GM12874 (cell line): ENCODE data around the gene ACAP2.

Source experiments
- TF ChIP-seq, protein P1 (sequence below): IDR thresholded peaks from 2 replicates; pipeline ENCODE4 v1.5.1; 2011; ENCODE audit warnings: low read depth, mild to moderate bottlenecking, control low read depth, low read length, moderate library complexity; ENCODE audit not compliant: insufficient read depth

ACAP2 gene

GRCh38 chr3:195254454-195255175 is 188.2 kb downstream of the ACAP2 start:
- TF ChIP-seq, protein P1, sequence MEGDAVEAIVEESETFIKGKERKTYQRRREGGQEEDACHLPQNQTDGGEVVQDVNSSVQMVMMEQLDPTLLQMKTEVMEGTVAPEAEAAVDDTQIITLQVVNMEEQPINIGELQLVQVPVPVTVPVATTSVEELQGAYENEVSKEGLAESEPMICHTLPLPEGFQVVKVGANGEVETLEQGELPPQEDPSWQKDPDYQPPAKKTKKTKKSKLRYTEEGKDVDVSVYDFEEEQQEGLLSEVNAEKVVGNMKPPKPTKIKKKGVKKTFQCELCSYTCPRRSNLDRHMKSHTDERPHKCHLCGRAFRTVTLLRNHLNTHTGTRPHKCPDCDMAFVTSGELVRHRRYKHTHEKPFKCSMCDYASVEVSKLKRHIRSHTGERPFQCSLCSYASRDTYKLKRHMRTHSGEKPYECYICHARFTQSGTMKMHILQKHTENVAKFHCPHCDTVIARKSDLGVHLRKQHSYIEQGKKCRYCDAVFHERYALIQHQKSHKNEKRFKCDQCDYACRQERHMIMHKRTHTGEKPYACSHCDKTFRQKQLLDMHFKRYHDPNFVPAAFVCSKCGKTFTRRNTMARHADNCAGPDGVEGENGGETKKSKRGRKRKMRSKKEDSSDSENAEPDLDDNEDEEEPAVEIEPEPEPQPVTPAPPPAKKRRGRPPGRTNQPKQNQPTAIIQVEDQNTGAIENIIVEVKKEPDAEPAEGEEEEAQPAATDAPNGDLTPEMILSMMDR, result no peak

DNA sequence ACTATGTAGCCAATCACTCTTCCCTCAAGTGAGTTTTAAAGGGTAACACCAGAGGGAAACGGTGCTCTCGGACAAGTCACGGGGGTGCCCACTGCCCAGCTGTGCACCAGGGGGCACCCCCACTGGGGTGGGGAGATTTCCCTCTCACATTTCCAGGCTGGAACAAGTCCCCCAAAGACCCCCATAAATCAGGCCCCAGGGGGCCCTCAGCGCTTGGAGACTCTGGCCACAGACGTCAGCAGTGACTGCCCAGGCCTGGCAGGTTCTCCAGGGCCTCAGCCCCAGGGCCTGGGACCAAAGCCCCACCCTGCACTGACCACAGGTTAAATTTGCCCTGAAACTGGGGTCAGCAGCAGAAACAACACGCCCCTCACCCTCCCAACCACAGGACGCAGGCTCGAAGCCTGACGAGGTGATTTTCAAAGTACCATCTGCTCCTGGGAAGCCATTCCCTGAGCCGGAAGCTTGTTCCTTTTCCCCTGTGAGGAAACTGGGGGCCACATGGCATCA is 188.8 kb downstream of the ACAP2 start:
- TF ChIP-seq, protein P1, result no peak

GRCh38 chr3:195251336-195252065 is 191.3 kb downstream of the ACAP2 start:
- TF ChIP-seq, protein P1, result no peak

- TF ChIP-seq, protein P1, result peak; percentile 40; the same call in 1 of the 2 replicates
These were observed 192.2 kb downstream of the ACAP2 start for GRCh38 chr3:195250473-195251251.

DNA sequence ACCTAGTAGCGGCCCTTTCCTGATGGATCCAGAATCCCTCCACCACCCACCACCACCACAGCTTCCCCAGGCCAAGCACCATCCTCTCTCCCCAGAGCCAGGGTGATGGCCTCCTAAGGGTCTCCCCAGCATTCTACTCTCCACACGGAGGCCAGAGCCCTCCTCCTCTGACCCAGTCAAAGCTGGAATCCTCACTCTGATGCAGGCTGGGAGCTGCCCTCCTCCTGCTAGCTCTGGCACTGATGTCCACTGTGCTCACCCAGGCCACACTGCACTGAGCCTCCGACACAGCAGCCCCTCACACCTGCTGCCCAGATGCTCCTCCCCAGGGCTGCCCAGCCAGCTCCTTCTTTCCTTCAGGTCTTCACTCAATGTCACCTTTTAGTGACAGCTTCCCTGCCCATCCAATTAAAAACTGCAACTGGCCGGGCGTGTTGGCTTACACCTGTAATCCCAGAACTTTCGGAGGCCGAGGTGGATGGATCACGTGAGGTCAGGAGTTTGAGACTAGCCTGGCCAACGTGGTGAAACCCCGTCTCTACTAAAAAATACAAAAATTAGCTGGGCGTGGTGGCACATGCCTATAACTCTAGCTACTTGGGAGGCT is 192.9 kb downstream of the ACAP2 start:
- TF ChIP-seq, protein P1, result no peak

GRCh38 chr3:195249057-195249770 is 193.6 kb downstream of the ACAP2 start:
- TF ChIP-seq, protein P1, result no peak
